Measurements from ENCODE around the gene ERC2. TPM values are rescaled to one million over a fixed set of nuclear protein-coding genes. Genes with fewer than 3 reads are reported as not detected.
A peak's percentile ranks its signal among the peaks of the same experiment; 100 is the strongest.

The ERC2 gene
- total and polyA plus RNA-seq, 2 of the 8 experiments (the other 6 are each of a cell fraction or from before 2014, with no cell fraction given) = 16.4 to 22.8 TPM

GRCh38 chr3:55484191-55484689 lies 984.0 kb downstream of the ERC2 start (continued):
- peak; percentile 44 for TF ChIP-seq EZH2 (IDR thresholded peaks at IDR 0.05; ENCODE audit: low read depth, low read length, severe bottlenecking)
- TF ChIP-seq SAP30 (IDR thresholded peaks at IDR 0.05; ENCODE audit: insufficient read depth, insufficient replicate concordance, low read length) = no peak

Data from H1 (cell line).